ENCODE results near the gene KCNJ6.

- TF ChIP-seq FOXK2 (IDR thresholded peaks at IDR 0.05) (no peak), BHLHE40 (IDR thresholded peaks at IDR 0.05; ENCODE audit: borderline replicate concordance) (no peak), HDGF (IDR thresholded peaks at IDR 0.05; ENCODE audit: borderline replicate concordance) (no peak), ELF4 (IDR thresholded peaks at IDR 0.05) (no peak), PKNOX1 (IDR thresholded peaks at IDR 0.05) (no peak), NFRKB (IDR thresholded peaks at IDR 0.05) (no peak), SP1 (IDR thresholded peaks at IDR 0.05) (no peak), FOXA1 (IDR thresholded peaks at IDR 0.05) (no peak)
Observed at GRCh38 chr21:37958537-37958936, 42.3 kb upstream of the KCNJ6 start.

All from HEK293T (cell line).